ENCODE data around the gene TBL3. TPM values are rescaled to one million over a fixed set of nuclear protein-coding genes. Genes with fewer than 3 reads are reported as not detected.
A peak's percentile ranks its signal among the peaks of the same experiment; 100 is the strongest.

TBL3 gene
- total RNA-seq, 1 experiment from 2014 or later: 73.4 TPM

DNA sequence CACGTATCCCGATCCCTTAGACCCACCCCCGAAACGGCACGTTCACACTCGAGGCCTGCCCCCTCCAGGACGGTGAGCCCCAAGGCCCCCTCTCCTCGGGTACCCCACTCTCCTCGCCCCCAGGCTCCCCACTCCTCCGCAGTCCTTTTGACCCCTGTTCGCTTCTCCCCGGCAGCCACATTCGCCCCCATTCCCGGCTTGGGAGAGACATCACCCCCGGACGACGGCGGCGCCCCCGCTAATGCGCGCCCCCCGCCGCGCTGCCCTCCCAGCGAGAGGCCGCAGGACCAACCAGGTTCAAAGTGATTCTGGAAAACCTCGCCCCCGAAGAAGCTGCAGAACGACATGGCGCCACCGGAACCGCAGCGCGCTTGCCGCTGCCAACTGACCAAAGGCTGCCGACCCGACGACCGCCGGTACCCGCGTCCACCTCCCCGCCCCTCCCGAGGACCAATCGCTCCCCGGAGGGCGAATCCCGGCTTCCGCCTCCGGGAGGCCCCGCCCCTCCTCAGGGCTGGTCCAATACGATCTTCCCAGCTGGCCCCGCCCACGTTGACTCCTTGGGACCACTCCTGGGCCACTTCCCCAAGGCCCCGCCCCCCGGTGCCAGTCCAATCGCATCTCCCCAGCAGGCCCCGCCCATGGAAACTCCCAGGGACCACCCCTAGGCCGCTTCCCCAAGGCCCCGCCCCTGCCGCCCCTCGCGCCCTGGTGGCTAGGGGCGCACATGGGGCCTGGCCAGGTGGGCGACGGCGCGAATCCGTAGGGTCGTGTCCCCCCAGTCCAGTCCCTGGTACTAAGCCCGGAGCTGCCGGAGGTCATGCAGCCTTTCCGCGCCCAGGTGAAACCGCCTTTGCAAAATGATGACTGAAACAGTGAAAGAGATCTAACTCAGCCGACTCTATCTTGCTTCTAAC lies 28.8 kb upstream of the TBL3 start, which contains the start of gene MSRB1 (continued):
- TF ChIP-seq, protein P1, sequence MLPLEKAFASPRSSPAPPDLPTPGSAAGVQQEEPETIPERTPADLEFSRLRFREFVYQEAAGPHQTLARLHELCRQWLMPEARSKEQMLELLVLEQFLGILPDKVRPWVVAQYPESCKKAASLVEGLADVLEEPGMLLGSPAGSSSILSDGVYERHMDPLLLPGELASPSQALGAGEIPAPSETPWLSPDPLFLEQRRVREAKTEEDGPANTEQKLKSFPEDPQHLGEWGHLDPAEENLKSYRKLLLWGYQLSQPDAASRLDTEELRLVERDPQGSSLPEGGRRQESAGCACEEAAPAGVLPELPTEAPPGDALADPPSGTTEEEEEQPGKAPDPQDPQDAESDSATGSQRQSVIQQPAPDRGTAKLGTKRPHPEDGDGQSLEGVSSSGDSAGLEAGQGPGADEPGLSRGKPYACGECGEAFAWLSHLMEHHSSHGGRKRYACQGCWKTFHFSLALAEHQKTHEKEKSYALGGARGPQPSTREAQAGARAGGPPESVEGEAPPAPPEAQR (CRISPR knock-in tag; IDR thresholded peaks at IDR 0.05): no peak
- no peak for TF ChIP-seq TCF7 (CRISPR knock-in tag; IDR thresholded peaks at IDR 0.05; ENCODE audit: low read depth)
- no peak for TF ChIP-seq ZNF423 (CRISPR knock-in tag; IDR thresholded peaks at IDR 0.05)
- peak; percentile 0; the same call in 1 of the 2 replicates for TF ChIP-seq ELF4 (CRISPR knock-in tag; IDR thresholded peaks at IDR 0.05; ENCODE audit: low read depth)
- no peak for TF ChIP-seq MXD4 (CRISPR knock-in tag; IDR thresholded peaks at IDR 0.05; ENCODE audit: borderline replicate concordance)
- no peak for TF ChIP-seq JAZF1 (CRISPR knock-in tag; IDR thresholded peaks at IDR 0.05)
- no peak for TF ChIP-seq HMGA2 (CRISPR knock-in tag; IDR thresholded peaks at IDR 0.05)
- no peak for TF ChIP-seq PRRX2 (CRISPR knock-in tag; IDR thresholded peaks at IDR 0.05)
- TF ChIP-seq, protein P2, sequence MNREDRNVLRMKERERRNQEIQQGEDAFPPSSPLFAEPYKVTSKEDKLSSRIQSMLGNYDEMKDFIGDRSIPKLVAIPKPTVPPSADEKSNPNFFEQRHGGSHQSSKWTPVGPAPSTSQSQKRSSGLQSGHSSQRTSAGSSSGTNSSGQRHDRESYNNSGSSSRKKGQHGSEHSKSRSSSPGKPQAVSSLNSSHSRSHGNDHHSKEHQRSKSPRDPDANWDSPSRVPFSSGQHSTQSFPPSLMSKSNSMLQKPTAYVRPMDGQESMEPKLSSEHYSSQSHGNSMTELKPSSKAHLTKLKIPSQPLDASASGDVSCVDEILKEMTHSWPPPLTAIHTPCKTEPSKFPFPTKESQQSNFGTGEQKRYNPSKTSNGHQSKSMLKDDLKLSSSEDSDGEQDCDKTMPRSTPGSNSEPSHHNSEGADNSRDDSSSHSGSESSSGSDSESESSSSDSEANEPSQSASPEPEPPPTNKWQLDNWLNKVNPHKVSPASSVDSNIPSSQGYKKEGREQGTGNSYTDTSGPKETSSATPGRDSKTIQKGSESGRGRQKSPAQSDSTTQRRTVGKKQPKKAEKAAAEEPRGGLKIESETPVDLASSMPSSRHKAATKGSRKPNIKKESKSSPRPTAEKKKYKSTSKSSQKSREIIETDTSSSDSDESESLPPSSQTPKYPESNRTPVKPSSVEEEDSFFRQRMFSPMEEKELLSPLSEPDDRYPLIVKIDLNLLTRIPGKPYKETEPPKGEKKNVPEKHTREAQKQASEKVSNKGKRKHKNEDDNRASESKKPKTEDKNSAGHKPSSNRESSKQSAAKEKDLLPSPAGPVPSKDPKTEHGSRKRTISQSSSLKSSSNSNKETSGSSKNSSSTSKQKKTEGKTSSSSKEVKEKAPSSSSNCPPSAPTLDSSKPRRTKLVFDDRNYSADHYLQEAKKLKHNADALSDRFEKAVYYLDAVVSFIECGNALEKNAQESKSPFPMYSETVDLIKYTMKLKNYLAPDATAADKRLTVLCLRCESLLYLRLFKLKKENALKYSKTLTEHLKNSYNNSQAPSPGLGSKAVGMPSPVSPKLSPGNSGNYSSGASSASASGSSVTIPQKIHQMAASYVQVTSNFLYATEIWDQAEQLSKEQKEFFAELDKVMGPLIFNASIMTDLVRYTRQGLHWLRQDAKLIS (CRISPR knock-in tag; IDR thresholded peaks at IDR 0.05; ENCODE audit: borderline replicate concordance): no peak
- TF ChIP-seq, protein P3, sequence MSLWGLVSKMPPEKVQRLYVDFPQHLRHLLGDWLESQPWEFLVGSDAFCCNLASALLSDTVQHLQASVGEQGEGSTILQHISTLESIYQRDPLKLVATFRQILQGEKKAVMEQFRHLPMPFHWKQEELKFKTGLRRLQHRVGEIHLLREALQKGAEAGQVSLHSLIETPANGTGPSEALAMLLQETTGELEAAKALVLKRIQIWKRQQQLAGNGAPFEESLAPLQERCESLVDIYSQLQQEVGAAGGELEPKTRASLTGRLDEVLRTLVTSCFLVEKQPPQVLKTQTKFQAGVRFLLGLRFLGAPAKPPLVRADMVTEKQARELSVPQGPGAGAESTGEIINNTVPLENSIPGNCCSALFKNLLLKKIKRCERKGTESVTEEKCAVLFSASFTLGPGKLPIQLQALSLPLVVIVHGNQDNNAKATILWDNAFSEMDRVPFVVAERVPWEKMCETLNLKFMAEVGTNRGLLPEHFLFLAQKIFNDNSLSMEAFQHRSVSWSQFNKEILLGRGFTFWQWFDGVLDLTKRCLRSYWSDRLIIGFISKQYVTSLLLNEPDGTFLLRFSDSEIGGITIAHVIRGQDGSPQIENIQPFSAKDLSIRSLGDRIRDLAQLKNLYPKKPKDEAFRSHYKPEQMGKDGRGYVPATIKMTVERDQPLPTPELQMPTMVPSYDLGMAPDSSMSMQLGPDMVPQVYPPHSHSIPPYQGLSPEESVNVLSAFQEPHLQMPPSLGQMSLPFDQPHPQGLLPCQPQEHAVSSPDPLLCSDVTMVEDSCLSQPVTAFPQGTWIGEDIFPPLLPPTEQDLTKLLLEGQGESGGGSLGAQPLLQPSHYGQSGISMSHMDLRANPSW (CRISPR knock-in tag; conservative IDR thresholded peaks at IDR 0.05; ENCODE audit: low read depth): no peak
- TF ChIP-seq, protein P4, sequence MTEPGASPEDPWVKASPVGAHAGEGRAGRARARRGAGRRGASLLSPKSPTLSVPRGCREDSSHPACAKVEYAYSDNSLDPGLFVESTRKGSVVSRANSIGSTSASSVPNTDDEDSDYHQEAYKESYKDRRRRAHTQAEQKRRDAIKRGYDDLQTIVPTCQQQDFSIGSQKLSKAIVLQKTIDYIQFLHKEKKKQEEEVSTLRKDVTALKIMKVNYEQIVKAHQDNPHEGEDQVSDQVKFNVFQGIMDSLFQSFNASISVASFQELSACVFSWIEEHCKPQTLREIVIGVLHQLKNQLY (CRISPR knock-in tag; IDR thresholded peaks at IDR 0.05): peak; percentile 44; the same call in 1 of the 2 replicates
- TF ChIP-seq NR3C1 (CRISPR knock-in tag; conservative IDR thresholded peaks at IDR 0.05; ENCODE audit: low read depth): no peak
- TF ChIP-seq ZNF263 (CRISPR knock-in tag; IDR thresholded peaks at IDR 0.05; ENCODE audit: low read depth): no peak
- TF ChIP-seq ZNF416 (CRISPR knock-in tag; IDR thresholded peaks at IDR 0.05): 0 out of 2 replicates have a peak, but pooled peaks have one; percentile 62
- TF ChIP-seq ZNF219 (CRISPR knock-in tag; IDR thresholded peaks at IDR 0.05; ENCODE audit: borderline replicate concordance): no peak
- TF ChIP-seq, protein P5, sequence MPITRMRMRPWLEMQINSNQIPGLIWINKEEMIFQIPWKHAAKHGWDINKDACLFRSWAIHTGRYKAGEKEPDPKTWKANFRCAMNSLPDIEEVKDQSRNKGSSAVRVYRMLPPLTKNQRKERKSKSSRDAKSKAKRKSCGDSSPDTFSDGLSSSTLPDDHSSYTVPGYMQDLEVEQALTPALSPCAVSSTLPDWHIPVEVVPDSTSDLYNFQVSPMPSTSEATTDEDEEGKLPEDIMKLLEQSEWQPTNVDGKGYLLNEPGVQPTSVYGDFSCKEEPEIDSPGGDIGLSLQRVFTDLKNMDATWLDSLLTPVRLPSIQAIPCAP (CRISPR knock-in tag; IDR thresholded peaks at IDR 0.05): peak; percentile 23; the same call in 1 of the 2 replicates
- peak; percentile 78; the same call in 1 of the 2 replicates for TF ChIP-seq ZBTB21 (CRISPR knock-in tag; IDR thresholded peaks at IDR 0.05; ENCODE audit: borderline replicate concordance)
- TF ChIP-seq, protein P6, sequence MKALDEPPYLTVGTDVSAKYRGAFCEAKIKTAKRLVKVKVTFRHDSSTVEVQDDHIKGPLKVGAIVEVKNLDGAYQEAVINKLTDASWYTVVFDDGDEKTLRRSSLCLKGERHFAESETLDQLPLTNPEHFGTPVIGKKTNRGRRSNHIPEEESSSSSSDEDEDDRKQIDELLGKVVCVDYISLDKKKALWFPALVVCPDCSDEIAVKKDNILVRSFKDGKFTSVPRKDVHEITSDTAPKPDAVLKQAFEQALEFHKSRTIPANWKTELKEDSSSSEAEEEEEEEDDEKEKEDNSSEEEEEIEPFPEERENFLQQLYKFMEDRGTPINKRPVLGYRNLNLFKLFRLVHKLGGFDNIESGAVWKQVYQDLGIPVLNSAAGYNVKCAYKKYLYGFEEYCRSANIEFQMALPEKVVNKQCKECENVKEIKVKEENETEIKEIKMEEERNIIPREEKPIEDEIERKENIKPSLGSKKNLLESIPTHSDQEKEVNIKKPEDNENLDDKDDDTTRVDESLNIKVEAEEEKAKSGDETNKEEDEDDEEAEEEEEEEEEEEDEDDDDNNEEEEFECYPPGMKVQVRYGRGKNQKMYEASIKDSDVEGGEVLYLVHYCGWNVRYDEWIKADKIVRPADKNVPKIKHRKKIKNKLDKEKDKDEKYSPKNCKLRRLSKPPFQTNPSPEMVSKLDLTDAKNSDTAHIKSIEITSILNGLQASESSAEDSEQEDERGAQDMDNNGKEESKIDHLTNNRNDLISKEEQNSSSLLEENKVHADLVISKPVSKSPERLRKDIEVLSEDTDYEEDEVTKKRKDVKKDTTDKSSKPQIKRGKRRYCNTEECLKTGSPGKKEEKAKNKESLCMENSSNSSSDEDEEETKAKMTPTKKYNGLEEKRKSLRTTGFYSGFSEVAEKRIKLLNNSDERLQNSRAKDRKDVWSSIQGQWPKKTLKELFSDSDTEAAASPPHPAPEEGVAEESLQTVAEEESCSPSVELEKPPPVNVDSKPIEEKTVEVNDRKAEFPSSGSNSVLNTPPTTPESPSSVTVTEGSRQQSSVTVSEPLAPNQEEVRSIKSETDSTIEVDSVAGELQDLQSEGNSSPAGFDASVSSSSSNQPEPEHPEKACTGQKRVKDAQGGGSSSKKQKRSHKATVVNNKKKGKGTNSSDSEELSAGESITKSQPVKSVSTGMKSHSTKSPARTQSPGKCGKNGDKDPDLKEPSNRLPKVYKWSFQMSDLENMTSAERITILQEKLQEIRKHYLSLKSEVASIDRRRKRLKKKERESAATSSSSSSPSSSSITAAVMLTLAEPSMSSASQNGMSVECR (CRISPR knock-in tag; IDR thresholded peaks at IDR 0.05; ENCODE audit: borderline replicate concordance): peak; percentile 34; the same call in 1 of the 2 replicates
- no peak; the same call in 1 of the 2 replicates for TF ChIP-seq FOXP1 (CRISPR knock-in tag; IDR thresholded peaks at IDR 0.05; ENCODE audit: borderline replicate concordance)
- no peak for TF ChIP-seq ZNF138 (CRISPR knock-in tag; conservative IDR thresholded peaks at IDR 0.05)
- peak; percentile 59 for TF ChIP-seq NFYB (CRISPR knock-in tag; conservative IDR thresholded peaks at IDR 0.05; ENCODE audit: low read depth)
- TF ChIP-seq NFATC4 (CRISPR knock-in tag; IDR thresholded peaks at IDR 0.05): no peak
- TF ChIP-seq ZNF232 (CRISPR knock-in tag; IDR thresholded peaks at IDR 0.05): no peak
